ENCODE results near the gene IL36A.

IL36A gene

GRCh38 chr2:113021312-113021711 is 16.1 kb downstream of the IL36A start:
- Histone ChIP-seq H3K4me3 (ENCODE audit: low read length) (no peak overlapping the region), H3K9ac (ENCODE audit: low read length) (no peak overlapping the region), H3F3A (ENCODE audit: insufficient read depth, low read length) (no peaks in the 10 kb centered on the region), H3K4me1 (ENCODE audit: low read length) (no peaks in the 10 kb centered on the region), H2AFZ (ENCODE audit: low read length) (no peak overlapping the region), H3K4me2 (ENCODE audit: low read depth, low read length) (no peak overlapping the region), H3K36me3 (replicated peaks; ENCODE audit: insufficient read depth, low read length) (no peaks in the 10 kb centered on the region), H3K79me2 (ENCODE audit: low read length) (no peaks in the 10 kb centered on the region), H3K9me2 (replicated peaks; ENCODE audit: insufficient read depth, low read length) (0 out of 2 replicates have a peak, but pooled peaks cover 3% of the 10 kb centered on the region), H3K9me3 (replicated peaks; ENCODE audit: insufficient read depth, low read length) (no peaks in the 10 kb centered on the region), H3K27ac (ENCODE audit: low read length) (no peak overlapping the region), H3K27me3 (replicated peaks; ENCODE audit: insufficient read depth, low read length) (no peaks in the 10 kb centered on the region), H4K20me1 (ENCODE audit: insufficient read depth, low read length) (no peaks in the 10 kb centered on the region)
- TF ChIP-seq EZH2phosphoT487 (IDR thresholded peaks at IDR 0.05; ENCODE audit: low read length) (no peak), CTCF (IDR thresholded peaks at IDR 0.05; ENCODE audit: low read length) (no peak), EZH2 (optimal IDR thresholded peaks at IDR 0.05; ENCODE audit: low read depth, low read length) (no peak)
- no peak for DNase-seq

GRCh38 chr2:113024764-113025163 is 19.5 kb downstream of the IL36A start:
- Histone ChIP-seq H3K9me3 (replicated peaks; ENCODE audit: insufficient read depth, low read length) (no peaks in the 10 kb centered on the region), H3F3A (ENCODE audit: insufficient read depth, low read length) (no peaks in the 10 kb centered on the region), H3K9ac (ENCODE audit: low read length) (no peak overlapping the region), H3K27ac (ENCODE audit: low read length) (no peak overlapping the region), H3K9me2 (replicated peaks; ENCODE audit: insufficient read depth, low read length) (no peaks in the 10 kb centered on the region), H4K20me1 (ENCODE audit: insufficient read depth, low read length) (no peaks in the 10 kb centered on the region), H3K4me1 (ENCODE audit: low read length) (no peaks in the 10 kb centered on the region), H3K79me2 (ENCODE audit: low read length) (no peaks in the 10 kb centered on the region), H3K36me3 (replicated peaks; ENCODE audit: insufficient read depth, low read length) (no peaks in the 10 kb centered on the region), H3K27me3 (replicated peaks; ENCODE audit: insufficient read depth, low read length) (no peaks in the 10 kb centered on the region), H3K4me3 (ENCODE audit: low read length) (no peak overlapping the region), H2AFZ (ENCODE audit: low read length) (no peak overlapping the region), H3K4me2 (ENCODE audit: low read depth, low read length) (no peak overlapping the region)
- TF ChIP-seq EZH2 (optimal IDR thresholded peaks at IDR 0.05; ENCODE audit: low read depth, low read length): no peak
- TF ChIP-seq CTCF (IDR thresholded peaks at IDR 0.05; ENCODE audit: low read length): no peak
- no peak for TF ChIP-seq EZH2phosphoT487 (IDR thresholded peaks at IDR 0.05; ENCODE audit: low read length)
- DNase-seq: no peak

- Histone ChIP-seq H2AFZ (ENCODE audit: low read length) (no peak overlapping the region), H3K79me2 (ENCODE audit: low read length) (no peaks in the 10 kb centered on the region), H3K4me3 (ENCODE audit: low read length) (no peak overlapping the region), H3K9ac (ENCODE audit: low read length) (no peak overlapping the region), H3K9me3 (replicated peaks; ENCODE audit: insufficient read depth, low read length) (no peaks in the 10 kb centered on the region), H3K27ac (ENCODE audit: low read length) (no peak overlapping the region), H3K9me2 (replicated peaks; ENCODE audit: insufficient read depth, low read length) (no peaks in the 10 kb centered on the region), H3K4me1 (ENCODE audit: low read length) (no peaks in the 10 kb centered on the region), H3K36me3 (replicated peaks; ENCODE audit: insufficient read depth, low read length) (no peaks in the 10 kb centered on the region), H3F3A (ENCODE audit: insufficient read depth, low read length) (no peaks in the 10 kb centered on the region), H4K20me1 (ENCODE audit: insufficient read depth, low read length) (no peaks in the 10 kb centered on the region), H3K27me3 (replicated peaks; ENCODE audit: insufficient read depth, low read length) (no peaks in the 10 kb centered on the region), H3K4me2 (ENCODE audit: low read depth, low read length) (no peak overlapping the region)
- DNase-seq: no peak
- no peak for TF ChIP-seq CTCF (IDR thresholded peaks at IDR 0.05; ENCODE audit: low read length)
- TF ChIP-seq EZH2phosphoT487 (IDR thresholded peaks at IDR 0.05; ENCODE audit: low read length): no peak
- no peak for TF ChIP-seq EZH2 (optimal IDR thresholded peaks at IDR 0.05; ENCODE audit: low read depth, low read length)
Measured at GRCh38 chr2:113025737-113026136, 20.5 kb downstream of the IL36A start.
